K562 (cell line): ENCODE measurements around the gene TTN. TPM values are rescaled to one million over a fixed set of nuclear protein-coding genes. Genes with fewer than 3 reads are reported as not detected.

Experiments
- ARHGAP35 ChIP-seq: fragments of 450-650 bp; IDR thresholded peaks from 2 replicates; pipeline ENCODE4 v1.6.1; 2018; ENCODE audit not compliant: partially characterized antibody
- CSDE1 ChIP-seq, 2 experiments: fragments of 450-650 bp; IDR thresholded peaks; 2 replicates each; pipeline ENCODE4 v1.6.1; 2016; ENCODE audit warnings: mild to moderate bottlenecking in 1 of 2
- CXXC5 ChIP-seq: fragments of 250-450 bp; sonication (Bioruptor Pico); IDR thresholded peaks from 2 replicates; pipeline ENCODE4 v1.8.0; 2022; ENCODE audit warnings: inconsistent platforms, mild to moderate bottlenecking, moderate library complexity
- FOXA3 ChIP-seq, 2 experiments: fragments of 450-650 bp in 1 of 2; sonication (generic) in 1 of 2; formaldehyde crosslinking; IDR thresholded peaks in 1 of 2; conservative IDR thresholded peaks in 1 of 2; 2 replicates each; pipeline versions ENCODE4 v1.4.0 to v1.8.0; 2020 to 2022; ENCODE audit warnings: mild to moderate bottlenecking in 2 of 2, missing genetic modification reagents in 1 of 2
- GATA2 ChIP-seq: sonication (generic); formaldehyde crosslinking; IDR thresholded peaks from 2 replicates; pipeline ENCODE4 v1.4.0; 2020; ENCODE audit warnings: mild to moderate bottlenecking, missing genetic modification reagents
- HDAC3 ChIP-seq: fragments of 450-650 bp; IDR thresholded peaks from 2 replicates; pipeline ENCODE4 v1.6.1; 2018; ENCODE audit warnings: borderline replicate concordance, mild to moderate bottlenecking, moderate library complexity; ENCODE audit not compliant: partially characterized antibody
- HMGN3 ChIP-seq: IDR thresholded peaks from 2 replicates; pipeline ENCODE4 v1.6.1; 2011; ENCODE audit warnings: borderline replicate concordance, low read depth, mild to moderate bottlenecking, mixed read lengths, low read length; ENCODE audit not compliant: insufficient read length; ENCODE audit errors: extremely low read depth
- MAZ ChIP-seq, 2 experiments: fragments of 450-650 bp in 1 of 2; sonication (generic) in 1 of 2; formaldehyde crosslinking; IDR thresholded peaks in 1 of 2; conservative IDR thresholded peaks in 1 of 2; 2 replicates each; pipeline versions ENCODE4 v1.4.0 to v1.5.0; 2020; ENCODE audit warnings: mild to moderate bottlenecking in 1 of 2, missing genetic modification reagents in 1 of 2
- MCM3 ChIP-seq: fragments of 450-650 bp; IDR thresholded peaks from 2 replicates; pipeline ENCODE4 v1.6.1; 2016
- MTA3 ChIP-seq: fragments of 450-650 bp; formaldehyde crosslinking; IDR thresholded peaks from 2 replicates; pipeline ENCODE4 v1.6.1; 2017; ENCODE audit warnings: mild to moderate bottlenecking, borderline replicate concordance
- NONO ChIP-seq, 2 experiments: fragments of 200-400 bp in 1 of 2; fragments of 450-650 bp in 1 of 2; formaldehyde crosslinking in 1 of 2; IDR thresholded peaks; 2 replicates each; pipeline ENCODE4 v1.6.1; 2017; ENCODE audit warnings: low read depth in 2 of 2, mild to moderate bottlenecking in 2 of 2, moderate library complexity in 2 of 2, low read length in 1 of 2
- PHB ChIP-seq: fragments of 250-450 bp; sonication (Bioruptor Pico); IDR thresholded peaks from 2 replicates; pipeline ENCODE4 v1.5.0; 2021
- PPARD ChIP-seq: fragments of 250-450 bp; sonication (Bioruptor Pico); IDR thresholded peaks from 2 replicates; pipeline ENCODE4 v1.8.0; 2022; ENCODE audit warnings: inconsistent platforms, mild to moderate bottlenecking, moderate library complexity
- PRMT5 ChIP-seq: sonication (generic); formaldehyde crosslinking; IDR thresholded peaks from 2 replicates; pipeline ENCODE4 v1.5.0; 2020; ENCODE audit warnings: missing genetic modification reagents
- PTBP1 ChIP-seq: fragments of 200-400 bp; formaldehyde crosslinking; IDR thresholded peaks from 2 replicates; pipeline ENCODE4 v1.6.1; 2017; ENCODE audit warnings: low read depth, low read length
- SMAD2 ChIP-seq: fragments of 150-350 bp; IDR thresholded peaks from 2 replicates; pipeline ENCODE4 v1.6.1; 2014; ENCODE audit warnings: low read depth, mild to moderate bottlenecking, low read length
- TBP ChIP-seq: optimal IDR thresholded peaks from 2 replicates; pipeline ENCODE3; 2011; ENCODE audit warnings: low read depth, low read length, improper control_type of control experiment
- ZBED1 ChIP-seq: IDR thresholded peaks from 2 replicates; pipeline ENCODE4 v1.6.1; 2014
- ZNF174 ChIP-seq: fragments of 250-450 bp; sonication (Bioruptor Pico); IDR thresholded peaks from 2 replicates; pipeline ENCODE4 v1.4.0; 2020; ENCODE audit warnings: mild to moderate bottlenecking
- ZNF253 ChIP-seq: fragments of 250-450 bp; sonication (Bioruptor Pico); conservative IDR thresholded peaks from 2 replicates; pipeline ENCODE4 v1.6.1; 2021; ENCODE audit warnings: mild to moderate bottlenecking
- ZNF324 ChIP-seq: fragments of 250-450 bp; sonication (Bioruptor Pico); IDR thresholded peaks from 2 replicates; pipeline ENCODE4 v1.4.0; 2020; ENCODE audit warnings: mild to moderate bottlenecking
- ZNF384 ChIP-seq: IDR thresholded peaks from 2 replicates; pipeline ENCODE4 v1.6.1; 2012; ENCODE audit warnings: low read depth, low read length, improper control_type of control experiment
- polyA plus RNA-seq, 8 experiments: library from polyadenylated mRNA; depleted of rRNA in 4 of 8; stranded (reverse) in 5 of 8; unstranded in 3 of 8; fragments of >200 nt; fragmentation: Nextera tagmentation in 2 of 8; fragmentation: Illumina TruSeq in 1 of 8; extraction: Ambion mirVana in 2 of 8; extraction: Trizol in 1 of 8; gene quantifications; 2 replicates each; pipeline versions ENCODE4 v1.2.1 to v1.2.3, GENCODE V29; 2011 to 2014; ENCODE audit warnings: inconsistent platforms in 1 of 8, missing spikeins in 1 of 8
- total RNA-seq, 7 experiments: library from RNA; depleted of rRNA in 6 of 7; stranded (reverse); fragments of >200 nt in 6 of 7; fragmentation: Illumina TruSeq in 2 of 7; extraction: Trizol in 2 of 7; gene quantifications; 2 replicates each; pipeline versions ENCODE4 v1.2.1 to v1.2.3, GENCODE V29; 2011 to 2021; ENCODE audit warnings: low replicate concordance in 1 of 7
- TF ChIP-seq, protein P1 (sequence below): fragments of 450-650 bp; conservative IDR thresholded peaks from 2 replicates; pipeline ENCODE4 v1.6.1; 2016; ENCODE audit warnings: missing genetic modification characterization, low read depth, mild to moderate bottlenecking, control low read depth, missing compliant biosample characterization
- TF ChIP-seq, protein P2 (sequence below): fragments of 450-650 bp; formaldehyde crosslinking; IDR thresholded peaks from 2 replicates; pipeline ENCODE4 v1.4.0; 2020; ENCODE audit warnings: mild to moderate bottlenecking, moderate library complexity
- TF ChIP-seq, protein P3 (sequence below): fragments of 250-450 bp; sonication (Bioruptor Pico); IDR thresholded peaks from 2 replicates; pipeline ENCODE4 v1.6.1; 2021; ENCODE audit warnings: mild to moderate bottlenecking
- TF ChIP-seq, protein P4 (sequence below): fragments of 250-450 bp; sonication (Bioruptor Pico); IDR thresholded peaks from 2 replicates; pipeline ENCODE4 v1.9.0; 2021; ENCODE audit warnings: mild to moderate bottlenecking

The TTN gene
- total and polyA plus RNA-seq, 9 of the 15 experiments (the other 6 are each of a cell fraction or from before 2014, with no cell fraction given): under 0.01 to 0.20 (median 0.04) TPM; not detected in 1

DNA sequence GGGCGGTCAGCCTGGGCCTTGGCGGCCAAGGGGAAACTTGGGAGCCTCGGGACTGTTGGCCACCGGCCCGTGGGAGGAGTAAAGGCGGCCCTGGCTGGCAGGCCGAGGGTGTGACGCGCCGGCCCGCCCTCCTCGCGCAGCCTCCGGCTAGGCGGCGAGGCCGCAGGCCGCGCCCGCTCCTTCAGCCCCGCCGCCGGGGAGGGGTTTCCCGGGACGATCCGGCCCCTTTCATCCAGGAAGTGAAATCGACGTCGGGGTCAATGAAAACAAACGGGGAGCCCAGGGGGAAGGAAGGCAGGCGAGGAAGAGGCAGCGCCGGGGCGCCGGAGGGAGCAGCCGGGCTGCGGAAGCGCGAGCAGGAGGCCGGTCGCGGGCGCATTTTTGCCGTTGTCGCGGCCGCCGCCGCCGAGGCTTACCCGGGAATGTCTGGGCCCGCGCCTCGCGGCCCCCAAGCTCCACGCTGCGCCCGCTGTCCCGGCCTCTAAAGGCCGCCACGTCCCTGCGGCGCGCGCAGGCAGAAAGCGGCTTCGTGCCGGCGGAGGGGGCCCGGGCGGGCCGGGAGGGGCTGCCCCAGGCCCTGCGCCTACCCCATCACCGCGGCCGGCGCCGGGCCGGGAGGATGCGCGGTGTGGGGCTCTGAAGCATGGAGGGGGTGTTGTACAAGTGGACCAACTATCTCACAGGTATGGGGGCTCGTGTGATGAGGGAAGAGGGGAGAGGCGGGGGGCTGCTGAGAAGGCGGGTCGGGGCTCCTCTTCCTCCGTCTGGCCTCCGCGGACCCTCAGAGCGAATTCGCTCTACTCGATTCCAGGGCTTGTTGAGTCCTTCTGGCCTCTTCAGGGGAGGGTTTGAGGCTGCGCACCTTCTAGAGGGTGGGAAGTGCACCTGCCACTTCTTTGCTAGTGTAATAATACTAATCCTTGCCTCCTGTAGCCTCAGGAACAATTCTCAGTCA, 326.7 kb downstream of the TTN start, which contains the start of gene PLEKHA3 (continued):
- no peak for TF ChIP-seq ZNF174 (CRISPR knock-in tag)
- TF ChIP-seq FOXA3 (CRISPR knock-in tag; conservative IDR thresholded peaks at IDR 0.05 in 1 of 2, IDR thresholded peaks at IDR 0.05 in 1 of 2): 0 out of 4 replicates have a peak, but pooled peaks of 1 of the 2 experiments have one; percentile 48
- peak; percentile 85 for TF ChIP-seq HMGN3
- no peak for TF ChIP-seq ZBED1
- 0 out of 2 replicates have a peak, but pooled peaks have one; percentile 75 for TF ChIP-seq MTA3
- TF ChIP-seq PTBP1: no peak
- no peak for TF ChIP-seq PHB (CRISPR knock-in tag)
- TF ChIP-seq, protein P1, sequence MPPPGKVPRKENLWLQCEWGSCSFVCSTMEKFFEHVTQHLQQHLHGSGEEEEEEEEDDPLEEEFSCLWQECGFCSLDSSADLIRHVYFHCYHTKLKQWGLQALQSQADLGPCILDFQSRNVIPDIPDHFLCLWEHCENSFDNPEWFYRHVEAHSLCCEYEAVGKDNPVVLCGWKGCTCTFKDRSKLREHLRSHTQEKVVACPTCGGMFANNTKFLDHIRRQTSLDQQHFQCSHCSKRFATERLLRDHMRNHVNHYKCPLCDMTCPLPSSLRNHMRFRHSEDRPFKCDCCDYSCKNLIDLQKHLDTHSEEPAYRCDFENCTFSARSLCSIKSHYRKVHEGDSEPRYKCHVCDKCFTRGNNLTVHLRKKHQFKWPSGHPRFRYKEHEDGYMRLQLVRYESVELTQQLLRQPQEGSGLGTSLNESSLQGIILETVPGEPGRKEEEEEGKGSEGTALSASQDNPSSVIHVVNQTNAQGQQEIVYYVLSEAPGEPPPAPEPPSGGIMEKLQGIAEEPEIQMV: no peak
- TF ChIP-seq GATA2 (CRISPR knock-in tag): no peak
- peak; percentile 97 for TF ChIP-seq CXXC5 (CRISPR knock-in tag)
- no peak for TF ChIP-seq SMAD2
- no peak for TF ChIP-seq CSDE1 (IDR thresholded peaks at IDR 0.05)
- TF ChIP-seq ZNF253 (CRISPR knock-in tag): no peak
- TF ChIP-seq HDAC3: no peak
- no peak for TF ChIP-seq ARHGAP35
- no peak for TF ChIP-seq PRMT5 (CRISPR knock-in tag)
- TF ChIP-seq, protein P2, sequence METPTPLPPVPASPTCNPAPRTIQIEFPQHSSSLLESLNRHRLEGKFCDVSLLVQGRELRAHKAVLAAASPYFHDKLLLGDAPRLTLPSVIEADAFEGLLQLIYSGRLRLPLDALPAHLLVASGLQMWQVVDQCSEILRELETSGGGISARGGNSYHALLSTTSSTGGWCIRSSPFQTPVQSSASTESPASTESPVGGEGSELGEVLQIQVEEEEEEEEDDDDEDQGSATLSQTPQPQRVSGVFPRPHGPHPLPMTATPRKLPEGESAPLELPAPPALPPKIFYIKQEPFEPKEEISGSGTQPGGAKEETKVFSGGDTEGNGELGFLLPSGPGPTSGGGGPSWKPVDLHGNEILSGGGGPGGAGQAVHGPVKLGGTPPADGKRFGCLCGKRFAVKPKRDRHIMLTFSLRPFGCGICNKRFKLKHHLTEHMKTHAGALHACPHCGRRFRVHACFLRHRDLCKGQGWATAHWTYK: 0 out of 2 replicates have a peak, but pooled peaks have one; percentile 11
- peak; percentile 72 to 80 for TF ChIP-seq MAZ (CRISPR knock-in tag; conservative IDR thresholded peaks at IDR 0.05 in 1 of 2, IDR thresholded peaks at IDR 0.05 in 1 of 2)
- TF ChIP-seq, protein P3, sequence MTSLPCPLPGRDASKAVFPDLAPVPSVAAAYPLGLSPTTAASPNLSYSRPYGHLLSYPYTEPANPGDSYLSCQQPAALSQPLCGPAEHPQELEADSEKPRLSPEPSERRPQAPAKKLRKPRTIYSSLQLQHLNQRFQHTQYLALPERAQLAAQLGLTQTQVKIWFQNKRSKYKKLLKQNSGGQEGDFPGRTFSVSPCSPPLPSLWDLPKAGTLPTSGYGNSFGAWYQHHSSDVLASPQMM (CRISPR knock-in tag): no peak
- TF ChIP-seq, protein P4, sequence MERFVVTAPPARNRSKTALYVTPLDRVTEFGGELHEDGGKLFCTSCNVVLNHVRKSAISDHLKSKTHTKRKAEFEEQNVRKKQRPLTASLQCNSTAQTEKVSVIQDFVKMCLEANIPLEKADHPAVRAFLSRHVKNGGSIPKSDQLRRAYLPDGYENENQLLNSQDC (CRISPR knock-in tag): 0 out of 2 replicates have a peak, but pooled peaks have one; percentile 66
- TF ChIP-seq ZNF384: no peak
- TF ChIP-seq TBP: peak; percentile 49
- no peak for TF ChIP-seq ZNF324 (CRISPR knock-in tag)
- TF ChIP-seq NONO (IDR thresholded peaks at IDR 0.05; ENCODE audit: low read depth in 2 of 2, low read length in 1 of 2): peak in 1 of 2 experiments; percentile 72; a peak in 2 of 4 replicates
- TF ChIP-seq PPARD: no peak
- TF ChIP-seq MCM3: no peak
